ENCODE results near the gene SLC6A18.

SLC6A18 gene

DNA sequence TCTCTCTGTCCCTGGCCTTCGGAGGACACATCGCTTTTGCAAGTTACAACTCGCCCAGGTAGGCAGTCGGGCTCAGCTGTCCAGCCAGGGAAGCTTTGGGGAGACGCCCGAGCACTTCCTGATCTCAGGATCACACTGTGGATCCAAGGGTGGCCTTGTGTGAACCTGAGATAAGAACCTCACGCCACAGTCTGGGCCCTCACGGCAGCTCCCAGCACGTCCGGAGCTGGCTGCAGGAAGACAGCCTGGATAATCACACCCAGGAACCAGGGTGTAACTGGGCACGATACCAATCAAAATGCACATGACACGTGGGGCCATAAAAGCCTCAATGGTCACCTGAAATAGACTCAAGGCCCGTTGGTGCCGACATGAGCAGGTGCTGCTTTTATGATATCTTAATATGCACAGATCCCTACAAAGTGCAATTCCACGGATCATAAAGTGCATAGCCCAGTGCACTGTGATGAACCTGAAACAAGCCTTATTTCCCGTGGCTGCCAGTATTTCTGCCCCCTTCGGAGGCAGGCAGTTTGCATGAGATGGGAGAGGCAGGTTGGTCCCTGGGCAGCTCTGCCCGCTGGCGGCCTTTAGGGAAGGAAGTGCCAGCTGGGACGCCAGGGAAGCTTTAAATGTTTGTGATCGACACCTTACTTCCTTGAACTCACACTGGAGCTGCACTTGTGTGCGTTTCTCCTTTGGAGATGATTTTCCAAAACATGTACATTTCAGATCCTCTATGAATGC, 14.5 kb downstream of the SLC6A18 start:
- peak; percentile 67 for DNase-seq

DNA sequence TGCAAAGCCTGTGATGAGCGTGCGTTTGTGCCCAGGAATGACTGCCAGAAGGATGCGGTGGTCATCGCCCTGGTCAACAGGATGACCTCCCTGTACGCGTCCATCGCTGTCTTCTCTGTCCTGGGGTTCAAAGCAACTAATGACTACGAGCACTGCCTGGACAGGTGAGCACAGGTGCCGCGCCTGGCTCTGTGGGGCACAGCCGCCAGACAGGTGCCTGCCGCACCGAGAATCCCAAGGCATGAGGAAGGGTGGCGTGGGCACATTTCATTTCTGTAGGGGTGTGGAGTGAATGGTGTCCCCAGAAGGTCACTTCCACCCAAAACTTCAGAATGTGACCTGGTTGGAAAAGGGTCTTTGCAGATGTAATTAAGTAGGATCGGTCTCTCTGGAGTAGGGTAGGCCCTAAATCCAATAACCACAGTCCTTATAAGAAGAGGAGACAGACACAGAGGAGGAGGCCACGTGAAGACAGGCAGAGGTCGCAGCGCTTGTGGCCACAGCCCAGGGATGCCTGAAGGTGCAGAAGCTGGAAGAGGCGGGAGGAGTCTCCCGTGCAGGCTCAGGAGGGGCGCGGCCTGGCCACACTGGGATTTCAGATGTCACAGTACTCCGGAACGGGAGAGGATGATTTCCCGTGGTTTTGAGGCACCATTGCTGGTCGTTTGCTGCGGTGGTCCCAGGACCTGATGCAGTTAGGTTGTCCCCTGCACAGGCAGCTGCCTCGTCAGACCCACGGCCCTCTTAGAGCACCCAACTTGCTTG, 15.5 kb downstream of the SLC6A18 start:
- DNase-seq, result no peak

DNA sequence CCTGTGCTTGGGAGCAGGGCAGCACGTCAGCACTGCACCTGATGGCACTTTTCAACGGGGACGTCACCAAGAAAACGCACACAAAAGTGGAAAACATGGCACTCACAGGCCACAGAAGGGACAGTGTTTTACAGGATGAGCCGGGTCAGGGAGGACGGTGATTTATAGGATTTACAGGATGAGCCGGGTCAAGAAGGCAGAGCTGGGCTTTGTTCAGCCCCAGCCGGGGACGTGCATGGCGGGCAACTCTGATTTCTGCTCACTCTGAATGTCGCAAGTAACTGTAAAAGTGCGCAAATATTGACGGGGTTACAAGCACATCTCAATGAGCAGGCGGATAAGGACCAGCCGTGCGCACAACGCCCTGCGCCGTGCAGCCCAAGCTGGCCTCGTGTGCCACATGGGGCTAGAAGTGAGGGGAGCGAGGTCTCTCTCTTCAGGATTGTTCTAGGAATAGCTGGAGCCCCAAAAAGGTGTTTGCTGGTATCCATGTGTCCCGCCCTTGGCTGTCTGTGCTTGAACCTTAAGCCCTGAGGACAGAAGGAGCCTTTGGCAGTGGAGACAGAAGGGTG, 16.4 kb downstream of the SLC6A18 start:
- DNase-seq, result no peak

DNA sequence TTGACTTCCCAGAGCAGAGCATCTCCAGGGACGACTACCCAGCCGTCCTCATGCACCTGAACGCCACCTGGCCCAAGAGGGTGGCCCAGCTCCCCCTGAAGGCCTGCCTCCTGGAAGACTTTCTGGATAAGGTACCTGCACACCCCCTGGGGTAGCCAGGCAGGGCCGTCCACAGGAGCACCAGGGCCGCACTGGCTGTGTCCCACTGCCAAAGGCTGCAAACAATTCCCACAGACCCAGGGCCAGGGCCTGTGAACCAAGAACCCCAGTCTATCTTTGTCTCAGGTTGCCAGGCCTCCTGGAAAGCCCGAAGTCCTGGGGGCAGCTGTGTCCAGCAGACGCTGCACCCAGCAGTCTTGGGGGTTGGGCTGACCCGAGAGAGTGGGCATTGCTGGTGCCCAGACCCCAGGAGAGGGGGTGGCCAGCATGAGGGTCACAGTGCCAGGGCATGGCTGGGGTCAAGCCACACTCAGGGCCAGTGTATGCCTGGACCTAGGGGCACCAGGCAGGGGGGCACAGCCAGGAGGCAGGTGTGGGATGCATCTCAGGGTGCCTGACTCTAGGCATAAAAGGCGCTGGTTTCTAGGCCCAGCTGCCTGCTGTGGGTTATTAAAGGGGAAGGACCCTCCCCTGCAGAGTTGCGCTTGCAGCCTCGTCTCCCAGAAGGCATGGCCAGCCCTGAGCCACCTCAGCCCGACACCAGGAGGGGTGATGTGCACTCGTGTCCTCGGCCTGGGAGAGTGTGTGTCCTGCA, 17.7 kb downstream of the SLC6A18 start:
- DNase-seq, result no peak

- DNase-seq, result no peak
Observed at GRCh38 chr5:1243487-1244130, 18.4 kb downstream of the SLC6A18 start.

DNA sequence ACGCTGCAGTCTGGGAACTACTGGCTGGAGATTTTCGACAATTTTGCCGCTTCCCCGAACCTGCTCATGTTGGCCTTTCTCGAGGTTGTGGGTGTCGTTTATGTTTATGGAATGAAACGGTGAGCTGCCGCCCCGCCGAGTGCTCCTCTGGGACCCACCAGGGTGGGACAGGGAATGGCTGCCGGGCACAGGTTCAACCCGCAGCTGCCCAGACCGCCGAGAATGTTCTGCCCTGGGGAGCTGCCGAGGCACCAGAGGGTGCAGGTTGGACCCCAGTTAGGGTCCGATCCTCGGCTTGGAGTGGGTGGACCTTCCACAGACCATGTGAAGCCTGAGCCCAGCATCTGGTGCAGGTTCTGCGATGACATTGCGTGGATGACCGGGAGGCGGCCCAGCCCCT, 19.1 kb downstream of the SLC6A18 start:
- DNase-seq, result no peak

- no peak for DNase-seq
Observed at GRCh38 chr5:1244976-1245375, 19.8 kb downstream of the SLC6A18 start.

- DNase-seq, result no peak
Observed at GRCh38 chr5:1245905-1246576, 20.9 kb downstream of the SLC6A18 start.

DNA sequence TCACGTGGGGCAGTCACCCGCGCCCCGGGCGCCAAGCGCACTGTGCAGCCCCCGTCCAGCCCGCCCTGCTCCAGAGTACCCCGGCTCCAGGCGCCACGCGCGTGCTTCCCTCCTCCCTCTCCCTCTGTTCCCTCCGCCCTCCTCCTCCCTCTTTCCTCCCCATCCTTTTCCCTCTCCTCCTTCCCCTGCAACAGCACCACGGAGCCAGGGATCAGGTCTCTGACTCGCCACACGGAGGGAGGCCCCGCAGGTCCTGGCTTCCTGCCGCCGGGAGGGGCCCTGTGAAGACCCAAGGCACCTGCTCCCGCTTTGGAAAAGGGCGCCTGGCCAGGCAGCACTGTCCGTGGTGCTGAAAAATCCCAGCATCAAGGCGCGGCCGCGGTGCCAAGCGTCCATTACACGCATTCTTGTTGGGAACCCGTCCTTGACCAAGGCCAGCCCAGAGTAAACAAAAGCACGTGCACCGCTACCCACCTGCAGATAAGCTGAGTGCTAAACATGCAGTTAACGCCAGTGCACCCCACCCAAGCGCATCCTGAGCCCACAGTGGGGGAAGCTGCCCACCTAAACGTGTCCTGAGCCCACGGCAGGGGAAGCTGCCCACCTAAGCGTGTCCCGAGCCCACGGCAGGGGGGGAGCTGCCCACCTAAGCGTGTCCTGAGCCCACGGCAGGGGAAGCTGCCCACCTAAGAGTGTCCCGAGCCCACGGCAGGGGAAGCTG, 21.7 kb downstream of the SLC6A18 start:
- DNase-seq, result peak; percentile 46

DNA sequence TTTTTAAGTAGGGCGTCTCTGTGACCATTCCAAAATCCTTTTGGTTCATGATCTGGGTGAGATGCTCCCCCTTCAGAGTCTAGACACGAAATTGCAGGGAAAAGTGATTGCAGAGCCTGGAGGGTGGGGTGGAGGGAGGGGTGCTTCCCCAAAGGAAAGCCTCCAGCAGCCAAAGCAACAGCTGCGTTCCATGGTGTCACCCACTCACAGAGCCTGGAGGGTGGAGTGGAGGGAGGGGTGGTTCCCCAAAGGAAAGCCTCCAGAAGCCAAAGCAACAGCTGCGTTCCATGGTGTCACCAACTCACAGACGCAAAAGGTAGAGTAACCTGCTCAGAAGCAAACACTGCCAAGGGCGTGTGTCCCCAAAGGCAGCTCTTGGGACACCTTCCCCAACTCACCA, 22.6 kb downstream of the SLC6A18 start:
- DNase-seq, result no peak

DNA sequence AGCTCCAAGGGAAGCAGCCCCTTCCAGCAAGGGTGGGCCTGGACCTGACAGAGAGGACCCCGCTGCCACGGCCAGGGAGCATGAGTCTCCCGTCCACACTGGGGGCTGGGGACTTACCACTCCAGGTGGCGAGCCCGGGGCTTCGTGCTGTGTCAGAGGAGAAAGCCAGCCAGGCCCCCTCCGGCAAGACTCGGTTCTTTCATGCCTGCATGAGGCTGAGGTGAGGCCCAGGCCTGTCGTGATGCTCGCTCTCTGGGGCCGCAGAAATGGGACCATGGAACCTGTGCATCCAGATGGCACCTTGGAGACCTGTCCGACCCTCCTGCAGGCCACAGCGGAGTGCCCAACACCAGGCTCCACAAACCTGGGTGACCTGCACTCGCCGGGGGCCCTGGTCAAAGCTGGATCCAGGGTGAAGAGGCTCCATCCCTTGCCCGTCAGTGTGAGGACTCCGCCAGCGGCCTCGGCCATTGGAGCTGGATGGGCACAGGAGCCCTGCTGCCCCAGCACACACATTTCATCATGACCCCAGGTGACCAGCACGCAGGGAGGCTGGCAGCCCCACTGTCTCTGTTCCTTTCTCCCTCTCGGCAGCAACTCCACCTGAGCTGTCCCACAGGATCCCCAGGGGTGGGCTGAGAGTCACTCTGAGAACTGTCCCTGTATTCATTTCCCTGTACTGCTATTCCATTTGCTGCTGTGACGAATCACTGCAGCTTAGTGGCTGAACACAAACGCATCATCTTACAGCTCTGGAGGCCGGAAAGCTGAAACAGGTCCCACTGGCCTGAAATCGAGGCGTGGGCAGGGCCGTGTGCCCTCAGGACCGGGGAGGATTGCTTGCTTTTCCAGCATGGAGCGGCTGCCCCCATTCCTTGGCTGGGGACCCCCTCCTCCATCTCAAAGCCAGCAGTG, 24.4 kb downstream of the SLC6A18 start:
- DNase-seq, result no peak

GRCh38 chr5:1251678-1252580, 26.7 kb downstream of the SLC6A18 start:
- no peak for DNase-seq

- DNase-seq, result no peak
Observed at GRCh38 chr5:1252681-1253080, 27.5 kb downstream of the SLC6A18 start.

GRCh38 chr5:1253456-1254105, 28.4 kb downstream of the SLC6A18 start:
- DNase-seq, result no peak

DNA sequence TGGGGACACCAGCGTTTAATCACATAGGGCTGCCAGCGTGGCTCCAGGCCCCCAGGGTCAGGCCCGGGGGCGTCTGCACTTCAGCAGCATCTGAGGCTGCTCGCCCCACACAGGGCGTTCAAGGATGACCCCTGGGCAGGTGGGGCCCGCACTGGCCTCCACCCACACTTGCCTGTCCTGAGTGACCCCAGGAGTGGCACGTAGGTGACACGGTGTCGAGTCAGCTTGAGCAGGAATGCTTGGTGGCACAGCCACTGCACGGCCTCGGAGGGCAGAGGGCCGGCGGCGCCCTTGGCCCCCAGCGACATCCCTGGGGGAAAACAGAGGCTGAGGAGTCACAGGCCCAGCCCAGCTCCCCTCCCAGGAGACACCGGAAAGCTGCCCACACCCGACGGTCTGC, 29.0 kb downstream of the SLC6A18 start:
- no peak for DNase-seq

DNA sequence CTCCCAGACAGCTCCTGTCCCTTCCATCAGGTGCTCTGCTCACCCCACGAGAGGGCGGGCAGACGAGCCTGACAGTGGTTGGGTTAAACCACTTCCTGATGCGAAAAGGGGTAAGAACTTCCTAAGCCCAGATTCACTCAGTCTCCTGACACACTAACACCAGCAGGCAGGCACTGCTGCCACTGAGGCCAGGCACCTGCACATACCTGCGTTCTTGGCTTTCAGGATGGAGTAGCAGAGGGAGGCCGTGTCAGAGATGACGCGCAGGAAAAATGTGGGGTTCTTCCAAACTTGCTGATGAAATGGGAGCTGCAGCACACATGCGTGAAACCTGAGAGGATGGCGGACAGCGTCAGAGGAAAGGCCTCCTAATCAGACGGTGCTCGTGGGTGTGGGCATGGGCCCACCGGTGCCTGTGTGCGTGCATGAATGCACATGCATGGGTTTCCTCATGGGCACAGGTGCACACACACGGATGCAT, 29.9 kb downstream of the SLC6A18 start:
- DNase-seq, result no peak

- DNase-seq, result no peak
Observed at GRCh38 chr5:1256776-1257175, 31.6 kb downstream of the SLC6A18 start.

DNA sequence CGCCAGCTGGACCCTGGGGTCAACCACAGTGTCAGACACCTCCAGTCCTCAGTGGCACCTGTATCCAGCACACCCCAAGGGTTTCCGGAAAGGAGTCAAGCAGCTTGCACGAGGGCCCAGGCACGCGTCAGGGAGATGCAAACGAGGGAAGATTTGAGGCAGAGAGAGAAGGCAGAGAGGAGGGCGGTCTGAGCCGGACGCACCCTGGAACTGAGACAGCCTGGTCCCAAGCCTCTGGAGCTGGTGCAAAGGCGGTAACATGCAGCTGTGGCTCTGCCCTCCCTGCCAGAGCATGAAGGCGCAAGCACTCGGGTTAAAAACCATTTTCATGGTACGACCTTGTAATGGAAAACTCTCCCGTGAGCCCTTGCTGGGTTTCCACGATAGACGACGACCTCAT, 32.2 kb downstream of the SLC6A18 start:
- no peak for DNase-seq

DNA sequence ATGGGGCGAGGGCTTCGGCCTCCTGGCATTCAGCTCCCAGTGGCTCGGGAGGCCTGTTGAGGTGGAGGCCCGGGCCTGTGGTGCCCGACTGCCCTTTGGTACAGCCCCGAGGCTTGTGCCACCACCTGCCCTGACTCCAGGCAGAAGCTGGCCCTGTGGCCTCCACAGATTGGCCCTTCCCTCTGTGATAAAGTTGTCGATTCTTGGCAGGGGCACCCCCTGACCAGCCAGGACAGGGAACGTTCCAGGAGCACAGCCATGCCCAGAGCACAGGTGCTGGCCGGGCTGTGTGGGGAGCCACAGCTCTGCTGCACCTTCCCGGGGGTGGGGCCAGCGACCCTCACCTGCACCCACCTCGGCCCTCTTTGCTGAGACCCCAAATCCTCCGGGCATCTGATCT, 32.7 kb downstream of the SLC6A18 start:
- DNase-seq, result no peak

Data from DMS79 (cell line).